HFFc6 (cell line): Measurements from ENCODE around the gene FRS3. TPM values are rescaled to one million over a fixed set of nuclear protein-coding genes. Genes with fewer than 3 reads are reported as not detected.

ENCODE experiments used
- DNase-seq: peaks from one replicate; pipeline ENCODE4 v3.0.0-alpha.2; 2018
- H3K27ac Mint-ChIP-seq: 2 replicates; pipeline ENCODE4 v1.8.0; 2020; ENCODE audit warnings: mild to moderate bottlenecking, mixed read lengths
- H3K27me3 Mint-ChIP-seq: 2 replicates; pipeline ENCODE4 v1.8.0; 2021; ENCODE audit warnings: mild to moderate bottlenecking, moderate library complexity, mixed read lengths; ENCODE audit not compliant: insufficient read depth
- H3K36me3 Mint-ChIP-seq: 2 replicates; pipeline ENCODE4 v1.8.0; 2021; ENCODE audit warnings: low read depth, mixed read lengths
- H3K4me1 Mint-ChIP-seq: 2 replicates; pipeline ENCODE4 v1.8.0; 2020; ENCODE audit warnings: low read depth, mixed read lengths
- H3K4me3 Mint-ChIP-seq: 2 replicates; pipeline ENCODE4 v1.8.0; 2020; ENCODE audit warnings: mild to moderate bottlenecking, moderate library complexity, mixed read lengths
- H3K9me3 Mint-ChIP-seq: 2 replicates; pipeline ENCODE4 v1.8.0; 2020; ENCODE audit warnings: mild to moderate bottlenecking, mixed read lengths
- CTCF ChIP-seq: fragments of 200-600 bp; sonication (generic); IDR thresholded peaks from 2 replicates; pipeline ENCODE4 v1.5.0; 2021; ENCODE audit warnings: antibody characterized with exemption, mild to moderate bottlenecking
- long read RNA-seq: library from polyadenylated mRNA; unstranded; transcript quantifications from one replicate; pipeline ENCODE4 v2.0.0, GENCODE V29; 2019
- total RNA-seq, 6 experiments: library from RNA; stranded (reverse); fragmentation: NEBNext Ultra II Directional; extraction: Animal tissue kit (Norgen Biotek cat#: 25700); gene quantifications; 2 replicates in 1 of 6; 3 replicates in 5 of 6; pipeline ENCODE4 v1.2.3, GENCODE V29; 2021

Gene FRS3, protein sequence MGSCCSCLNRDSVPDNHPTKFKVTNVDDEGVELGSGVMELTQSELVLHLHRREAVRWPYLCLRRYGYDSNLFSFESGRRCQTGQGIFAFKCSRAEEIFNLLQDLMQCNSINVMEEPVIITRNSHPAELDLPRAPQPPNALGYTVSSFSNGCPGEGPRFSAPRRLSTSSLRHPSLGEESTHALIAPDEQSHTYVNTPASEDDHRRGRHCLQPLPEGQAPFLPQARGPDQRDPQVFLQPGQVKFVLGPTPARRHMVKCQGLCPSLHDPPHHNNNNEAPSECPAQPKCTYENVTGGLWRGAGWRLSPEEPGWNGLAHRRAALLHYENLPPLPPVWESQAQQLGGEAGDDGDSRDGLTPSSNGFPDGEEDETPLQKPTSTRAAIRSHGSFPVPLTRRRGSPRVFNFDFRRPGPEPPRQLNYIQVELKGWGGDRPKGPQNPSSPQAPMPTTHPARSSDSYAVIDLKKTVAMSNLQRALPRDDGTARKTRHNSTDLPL
- 1 to 10 TPM; 2.5 to 3.4 (median 2.9) TPM for total RNA-seq
- long read RNA-seq, partial matches to known transcripts: 0 of 1 reads
- long read RNA-seq, other reads (novel, unspliced or antisense): 0 of 1 reads

DNA sequence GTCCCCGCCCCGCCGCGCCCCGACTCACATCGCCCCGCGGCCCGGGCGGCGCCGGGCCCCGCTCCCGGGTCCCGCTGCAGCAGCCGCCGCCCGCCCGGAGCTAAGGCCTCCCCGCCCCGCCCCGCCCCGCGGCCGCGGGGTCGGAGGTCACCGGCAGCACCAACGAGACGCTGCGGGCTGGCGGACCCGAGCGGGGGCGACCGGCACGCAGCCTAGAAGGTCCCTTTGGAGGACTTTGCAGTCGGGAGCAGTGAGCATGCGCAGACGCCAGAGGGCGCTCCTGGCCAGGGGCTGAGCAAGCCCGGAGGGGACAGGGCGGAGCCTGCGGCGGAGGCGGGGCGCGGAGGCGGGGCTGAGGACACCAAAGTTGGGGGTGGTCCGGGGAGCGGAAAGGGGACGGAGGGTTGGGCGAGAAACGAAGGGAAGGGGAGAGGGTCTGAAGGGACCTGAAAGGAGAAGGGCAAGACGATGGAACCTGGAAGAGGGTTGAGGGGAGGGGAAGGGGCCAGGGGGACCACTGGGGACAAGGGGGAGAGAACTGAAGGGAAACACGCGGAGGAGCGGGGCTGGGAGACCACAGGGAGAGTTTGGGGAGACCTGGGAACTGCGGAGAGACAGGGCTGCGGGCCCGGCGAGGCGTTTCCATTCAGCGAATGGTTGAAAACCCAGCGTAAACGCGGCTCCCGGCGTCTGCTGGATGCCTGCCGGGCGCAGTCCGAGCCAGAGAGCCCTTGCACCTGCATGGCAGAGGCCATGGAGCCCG, at the start of gene FRS3:
FRS3 (minus strand) TSS at position 113 of the 763 bp plus-strand sequence. CDS start 2,913 bp downstream, outside the sequence.
- peak; percentile 86 for TF ChIP-seq CTCF
- DNase-seq: peak; percentile 91
- Mint-ChIP-seq H3K27ac (peak within 1 kb of the TSS; percentile 50), H3K27me3 (peaks cover 3% of the 10 kb centered on the region), H3K36me3 (no peaks in the 10 kb centered on the region), H3K4me3 (peak within 1 kb of the TSS; percentile 94), H3K4me1 (peaks cover 14% of the 10 kb centered on the region), H3K9me3 (no peaks in the 10 kb centered on the region)

DNA sequence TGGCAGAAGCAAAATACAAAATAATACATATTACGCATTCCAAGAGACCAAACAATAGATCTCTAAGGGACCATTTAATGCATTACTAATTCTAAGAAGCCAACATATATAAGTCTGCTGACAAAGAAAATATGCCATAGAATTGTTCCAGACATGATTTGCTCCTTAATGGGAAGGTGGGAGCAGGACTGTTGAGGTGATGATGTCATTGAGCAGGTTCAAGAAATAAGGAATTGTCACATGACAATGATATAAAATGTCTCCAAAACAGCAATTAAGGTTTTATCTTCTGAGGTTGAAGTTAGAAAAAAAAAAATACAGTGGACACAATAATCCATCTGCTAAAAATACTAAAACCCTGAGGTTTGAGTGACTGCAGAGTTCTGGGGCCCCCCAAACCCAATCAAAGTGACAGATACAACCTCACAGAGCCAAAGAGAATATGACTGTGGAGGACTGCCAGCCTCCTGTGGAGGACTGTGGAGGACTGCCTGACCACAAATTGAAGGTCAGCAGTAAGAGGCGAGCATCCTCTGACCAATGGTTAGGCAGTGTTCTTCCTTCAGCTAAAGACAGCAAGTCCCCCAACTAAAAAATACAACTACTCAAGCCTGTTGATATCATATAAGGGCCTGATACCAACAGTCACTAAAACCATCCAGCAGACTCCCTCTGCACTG, 46.8 kb upstream of the FRS3 start:
- H3K4me1 Mint-ChIP-seq: peaks cover 5% of the 10 kb centered on the region; the same call in 1 of the 2 replicates
- no peak for DNase-seq
- TF ChIP-seq CTCF: no peak
- no peak overlapping the region for H3K4me3 Mint-ChIP-seq
- H3K36me3 Mint-ChIP-seq: no peaks in the 10 kb centered on the region
- H3K27me3 Mint-ChIP-seq: no peaks in the 10 kb centered on the region
- no peaks in the 10 kb centered on the region for H3K9me3 Mint-ChIP-seq
- H3K27ac Mint-ChIP-seq: no peak overlapping the region

- H3K9me3 Mint-ChIP-seq: no peaks in the 10 kb centered on the region
- H3K4me3 Mint-ChIP-seq: no peak overlapping the region
- no peaks in the 10 kb centered on the region for H3K27me3 Mint-ChIP-seq
- H3K4me1 Mint-ChIP-seq: peaks cover 5% of the 10 kb centered on the region; the same call in 1 of the 2 replicates
- H3K36me3 Mint-ChIP-seq: no peaks in the 10 kb centered on the region
- TF ChIP-seq CTCF: no peak
- DNase-seq: no peak
- H3K27ac Mint-ChIP-seq: no peak overlapping the region
Observed at GRCh38 chr6:41824571-41825569, 45.2 kb upstream of the FRS3 start.

GRCh38 chr6:41823178-41823577, 43.5 kb upstream of the FRS3 start:
- Mint-ChIP-seq H3K27ac (no peak overlapping the region), H3K9me3 (no peaks in the 10 kb centered on the region), H3K4me1 (peaks cover 5% of the 10 kb centered on the region), H3K4me3 (no peak overlapping the region), H3K27me3 (no peaks in the 10 kb centered on the region), H3K36me3 (no peaks in the 10 kb centered on the region)
- TF ChIP-seq CTCF: no peak
- DNase-seq: no peak
